Epithelial cell of proximal tubule (primary cell): ENCODE measurements around the gene PIK3C2B. TPM values are rescaled to one million over a fixed set of nuclear protein-coding genes. Genes with fewer than 3 reads are reported as not detected.

Experiments used
- DNase-seq: peaks from one replicate; pipeline ENCODE4 v3.0.0-alpha.2; 2011; ENCODE audit warnings: low read depth
- H3K4me3 ChIP-seq: 2 replicates; pipeline ENCODE4 v1.5.1; 2011; ENCODE audit warnings: low read depth, mild to moderate bottlenecking, low read length
- CTCF ChIP-seq: conservative IDR thresholded peaks from 2 replicates; pipeline ENCODE4 v1.5.1; 2012; ENCODE audit warnings: low read depth, mild to moderate bottlenecking, low read length
- total RNA-seq: library from RNA; depleted of rRNA; stranded (reverse); fragments of >200 nt; gene quantifications from 2 replicates; pipeline ENCODE4 v1.2.3, GENCODE V29; 2015

PIK3C2B gene
- total RNA-seq, 1 donor from 2014 or later: 2.1 TPM

- H3K4me3 ChIP-seq: peak overlapping the region; percentile 61
- TF ChIP-seq CTCF: no peak
- DNase-seq: peak; percentile 78
Measured at GRCh38 chr1:204506201-204506968, 11.8 kb upstream of the PIK3C2B start.

- no peak for DNase-seq
- no peak for TF ChIP-seq CTCF
Measured at GRCh38 chr1:204505674-204506200, 11.1 kb upstream of the PIK3C2B start.

GRCh38 chr1:204503913-204504519, 9.4 kb upstream of the PIK3C2B start:
- no peak for DNase-seq
- H3K4me3 ChIP-seq: no peak overlapping the region
- peak; percentile 22 for TF ChIP-seq CTCF

More at GRCh38 chr1:204505674-204506200, 11.1 kb upstream of the PIK3C2B start:
- H3K4me3 ChIP-seq: peak overlapping the region; percentile 52

GRCh38 chr1:204503122-204503912, 8.7 kb upstream of the PIK3C2B start:
- DNase-seq: no peak
- peak overlapping the region; percentile 9 for H3K4me3 ChIP-seq
- peak; percentile 67 for TF ChIP-seq CTCF

- no peak for TF ChIP-seq CTCF
- no peak overlapping the region for H3K4me3 ChIP-seq
- DNase-seq: no peak
Measured at GRCh38 chr1:204502241-204502640, 7.6 kb upstream of the PIK3C2B start.

- no peak overlapping the region for H3K4me3 ChIP-seq
- TF ChIP-seq CTCF: no peak
- DNase-seq: no peak
Measured at GRCh38 chr1:204499511-204500468, 5.2 kb upstream of the PIK3C2B start.
